Stimulated activated CD4-positive, alpha-beta T cell treated with anti-CD3 and anti-CD28 coated beads, Interleukin-12 subunit alpha, Interleukin-12 subunit beta, amount 100 ng/mL, for 48 hours (primary cell): ENCODE measurements around the gene PCSK4.
A peak's percentile ranks its signal among the peaks of the same experiment; 100 is the strongest.
"Not testable (repeated sequence)": the region's sequence is repeated elsewhere in the genome, so short reads cannot be mapped to it uniquely, and the experiment has no call there.

ENCODE experiments used
- DNase-seq, 3 donors: peaks; one replicate each; pipeline ENCODE4 v3.0.0-alpha.2; 2020; ENCODE audit warnings: low read depth in 2 of 3, low spot score in 1 of 3

The PCSK4 gene

GRCh38 chr19:1487576-1488281 lies 2.4 kb downstream of the PCSK4 start:
- DNase-seq = no peak

- no peak for DNase-seq
These were observed 3.2 kb downstream of the PCSK4 start for GRCh38 chr19:1486720-1487575.

GRCh38 chr19:1483979-1484428 lies 6.1 kb downstream of the PCSK4 start:
- no peak for DNase-seq

- DNase-seq = no peak
These were observed 6.8 kb downstream of the PCSK4 start for GRCh38 chr19:1483131-1483978.

GRCh38 chr19:1482361-1483130 lies 7.6 kb downstream of the PCSK4 start:
- DNase-seq = no peak

- DNase-seq = no peak
These were observed 8.2 kb downstream of the PCSK4 start for GRCh38 chr19:1481893-1482360.

- DNase-seq = no peak
These were observed 8.8 kb downstream of the PCSK4 start for GRCh38 chr19:1481224-1481892.

GRCh38 chr19:1478934-1479707 lies 11.0 kb downstream of the PCSK4 start, which contains the start of gene C19orf25:
Gene C19orf25 (minus strand): TSS chr19:1479215. CDS start chr19:1478903, 312 bp downstream.
- DNase-seq = peak; percentile 90 to 93 (median 91)

GRCh38 chr19:1477056-1477455 lies 13.1 kb downstream of the PCSK4 start:
- not testable (repeated sequence) for DNase-seq

GRCh38 chr19:1475751-1476437 lies 14.3 kb downstream of the PCSK4 start:
- no peak for DNase-seq

- no peak for DNase-seq
These were observed 15.3 kb downstream of the PCSK4 start for GRCh38 chr19:1474765-1475351.

GRCh38 chr19:1474011-1474764 lies 16.0 kb downstream of the PCSK4 start:
- DNase-seq = no peak

GRCh38 chr19:1473085-1473851 lies 16.9 kb downstream of the PCSK4 start:
- DNase-seq = no peak

- no peak for DNase-seq
These were observed 17.7 kb downstream of the PCSK4 start for GRCh38 chr19:1472231-1473084.

GRCh38 chr19:1471515-1472160 lies 18.5 kb downstream of the PCSK4 start:
- no peak for DNase-seq
